Activated naive CD4-positive, alpha-beta T cell treated with anti-CD3 and anti-CD28 coated beads, Interleukin-2, amount 50 U/mL, for 72 hours (primary cell): ENCODE data around the gene PLXNC1. TPM values are rescaled to one million over a fixed set of nuclear protein-coding genes. Genes with fewer than 3 reads are reported as not detected.

Source experiments
- ATAC-seq, 2 donors: fragments of 150-1000 bp; cut with Tn5 transposase; 2 replicates each; pipeline ENCODE4 v1.10.0; 2021; ENCODE audit warnings: mild to moderate bottlenecking in 2 of 2, moderate library complexity in 2 of 2
- DNase-seq, 2 donors: peaks; one replicate each; pipeline ENCODE4 v3.0.0; 2021 to 2022; ENCODE audit warnings: low spot score in 2 of 2
- H3K27ac Mint-ChIP-seq, 2 donors: one replicate each; pipeline ENCODE4 v1.8.0; 2022; ENCODE audit warnings: mild to moderate bottlenecking in 2 of 2, mixed read lengths in 2 of 2
- H3K36me3 Mint-ChIP-seq, 2 donors: one replicate each; pipeline ENCODE4 v1.8.0; 2022; ENCODE audit warnings: mixed read lengths in 2 of 2
- H3K9me3 Mint-ChIP-seq, 2 donors: one replicate each; pipeline ENCODE4 v1.8.0; 2022; ENCODE audit warnings: mixed read lengths in 2 of 2
- total RNA-seq, 2 donors: library from RNA; stranded (reverse); gene quantifications; one replicate each; pipeline ENCODE4 v1.2.3, GENCODE V29; 2022

The PLXNC1 gene
- total RNA-seq, 2 donors from 2014 or later = 3.1 to 9.2 TPM

GRCh38 chr12:94223842-94224241, 75.5 kb downstream of the PLXNC1 start:
- Mint-ChIP-seq H3K9me3 (no peaks in the 10 kb centered on the region), H3K36me3 (peaks cover 17 to 25% of the 10 kb centered on the region in 2 donors), H3K27ac (no peak overlapping the region)
- no peak for DNase-seq
- no peak for ATAC-seq

DNA sequence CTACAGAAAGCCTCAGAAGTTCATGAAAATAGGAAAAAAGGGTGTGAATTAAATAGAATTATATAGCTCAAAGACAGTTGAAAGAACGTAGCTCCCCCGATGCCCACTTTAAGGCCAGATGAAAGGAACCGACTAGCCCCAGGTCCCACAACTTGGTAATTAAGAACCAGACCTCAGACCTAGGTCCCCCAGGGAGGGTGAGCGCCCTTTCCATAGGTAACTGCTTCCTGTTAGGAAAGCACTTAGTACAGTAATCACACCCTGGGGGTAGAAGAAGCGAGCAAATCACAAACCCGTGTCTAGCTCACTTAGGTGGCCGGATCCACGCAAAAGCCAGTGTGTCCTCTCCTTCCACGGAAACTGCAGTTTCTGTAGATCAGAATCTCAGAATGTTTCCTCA, 77.1 kb downstream of the PLXNC1 start:
- Mint-ChIP-seq H3K36me3 (peaks cover 21 to 27% of the 10 kb centered on the region in 2 donors), H3K9me3 (no peaks in the 10 kb centered on the region), H3K27ac (no peak overlapping the region)
- no peak for ATAC-seq
- DNase-seq = no peak

- peaks cover 16 to 23% of the 10 kb centered on the region in 2 donors for H3K36me3 Mint-ChIP-seq
- no peak overlapping the region for H3K27ac Mint-ChIP-seq
- DNase-seq = no peak
- no peak for ATAC-seq
- H3K9me3 Mint-ChIP-seq = no peaks in the 10 kb centered on the region
Observed at GRCh38 chr12:94225947-94226630, 77.7 kb downstream of the PLXNC1 start.

DNA sequence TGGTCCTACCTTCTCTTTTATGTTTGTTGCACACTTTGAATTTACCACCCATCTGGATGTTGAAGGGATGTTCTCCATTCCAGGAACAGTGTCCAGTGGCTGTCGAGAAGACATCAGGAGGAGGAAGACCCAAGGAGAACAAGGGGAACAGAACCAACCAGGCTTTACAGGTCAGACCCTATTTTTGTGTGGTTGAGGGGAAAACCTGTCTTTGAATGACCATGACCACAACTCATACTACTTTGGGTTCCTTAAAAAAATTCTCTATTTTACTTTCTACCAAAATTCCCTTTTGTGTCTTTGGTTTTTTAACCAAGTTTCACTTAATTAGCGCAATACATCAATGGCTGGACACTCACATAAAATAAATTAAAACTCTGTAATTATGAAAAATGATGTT, 78.7 kb downstream of the PLXNC1 start:
- ATAC-seq = no peak
- Mint-ChIP-seq H3K9me3 (no peaks in the 10 kb centered on the region), H3K36me3 (peaks cover 14 to 22% of the 10 kb centered on the region in 2 donors), H3K27ac (no peak overlapping the region)
- DNase-seq = no peak

GRCh38 chr12:94228488-94228907, 80.1 kb downstream of the PLXNC1 start:
- Mint-ChIP-seq H3K9me3 (no peaks in the 10 kb centered on the region), H3K36me3 (peaks cover 14 to 22% of the 10 kb centered on the region in 2 donors), H3K27ac (no peak overlapping the region)
- DNase-seq (no peak), ATAC-seq (no peak)

GRCh38 chr12:94229902-94230301, 81.5 kb downstream of the PLXNC1 start:
- peaks cover 14 to 22% of the 10 kb centered on the region in 2 donors for H3K36me3 Mint-ChIP-seq
- DNase-seq (no peak), ATAC-seq (no peak)
- H3K27ac Mint-ChIP-seq = no peak overlapping the region
- H3K9me3 Mint-ChIP-seq = no peaks in the 10 kb centered on the region

- Mint-ChIP-seq H3K9me3 (no peaks in the 10 kb centered on the region), H3K36me3 (peaks cover 14 to 22% of the 10 kb centered on the region in 2 donors), H3K27ac (peak overlapping the region in 1 of 2 donors; percentile 84)
- peak; percentile 29 to 77 for ATAC-seq
- no peak for DNase-seq
Observed at GRCh38 chr12:94230357-94230905, 82.1 kb downstream of the PLXNC1 start.

GRCh38 chr12:94231709-94232108, 83.3 kb downstream of the PLXNC1 start:
- DNase-seq (no peak), ATAC-seq (no peak)
- Mint-ChIP-seq H3K27ac (no peak overlapping the region), H3K36me3 (peaks cover 14 to 22% of the 10 kb centered on the region in 2 donors), H3K9me3 (no peaks in the 10 kb centered on the region)

DNA sequence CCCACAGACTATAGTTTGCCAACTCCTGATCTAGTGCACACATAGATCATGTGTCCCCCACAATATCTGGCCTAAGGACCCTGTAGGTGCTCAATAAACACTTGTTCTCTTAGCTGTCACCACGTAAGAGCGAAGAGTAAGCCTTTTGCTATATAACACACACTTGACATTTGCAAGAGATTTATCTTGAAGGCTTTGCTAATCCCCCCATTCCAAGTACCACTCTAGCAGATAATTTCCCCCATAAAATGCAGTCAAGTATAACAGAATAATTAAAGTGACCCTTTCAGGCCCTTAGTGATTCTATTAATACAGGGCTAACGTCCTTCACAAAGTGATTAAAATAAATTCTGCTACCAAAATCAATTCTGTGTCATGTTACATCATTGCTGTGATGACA, 87.5 kb downstream of the PLXNC1 start:
- Mint-ChIP-seq H3K36me3 (peaks cover 0 to 5% of the 10 kb centered on the region in 2 donors), H3K9me3 (no peaks in the 10 kb centered on the region), H3K27ac (no peak overlapping the region)
- ATAC-seq = no peak
- no peak for DNase-seq

- DNase-seq (no peak), ATAC-seq (no peak)
- H3K36me3 Mint-ChIP-seq = peaks cover 0 to 5% of the 10 kb centered on the region in 2 donors
- no peaks in the 10 kb centered on the region for H3K9me3 Mint-ChIP-seq
- no peak overlapping the region for H3K27ac Mint-ChIP-seq
Observed at GRCh38 chr12:94239332-94239993, 91.1 kb downstream of the PLXNC1 start.

DNA sequence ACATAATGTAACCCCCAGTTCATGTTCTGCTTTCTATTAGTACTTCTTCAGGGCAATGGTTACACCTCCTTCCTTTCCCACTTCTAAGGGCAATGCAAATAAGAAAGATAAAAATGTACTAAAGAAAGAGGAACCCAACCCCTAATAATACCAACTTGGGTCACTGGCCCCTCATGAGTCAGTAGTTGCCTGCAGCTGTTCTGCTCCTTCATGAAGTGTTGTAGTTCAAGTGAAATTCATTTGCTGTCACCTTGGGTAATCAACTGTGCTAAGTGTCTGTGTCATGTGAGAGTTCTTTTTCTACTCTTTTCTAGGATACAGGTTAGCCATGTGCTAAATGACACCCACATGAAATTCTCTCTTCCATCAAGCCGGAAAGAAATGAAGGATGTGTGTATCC, 91.8 kb downstream of the PLXNC1 start:
- peaks cover 0 to 5% of the 10 kb centered on the region in 2 donors for H3K36me3 Mint-ChIP-seq
- no peak for DNase-seq
- no peak overlapping the region for H3K27ac Mint-ChIP-seq
- no peak for ATAC-seq
- no peaks in the 10 kb centered on the region for H3K9me3 Mint-ChIP-seq

GRCh38 chr12:94242901-94243300, 94.5 kb downstream of the PLXNC1 start:
- ATAC-seq (no peak), DNase-seq (no peak)
- Mint-ChIP-seq H3K9me3 (no peaks in the 10 kb centered on the region), H3K27ac (no peak overlapping the region), H3K36me3 (peaks cover 0 to 5% of the 10 kb centered on the region in 2 donors)

DNA sequence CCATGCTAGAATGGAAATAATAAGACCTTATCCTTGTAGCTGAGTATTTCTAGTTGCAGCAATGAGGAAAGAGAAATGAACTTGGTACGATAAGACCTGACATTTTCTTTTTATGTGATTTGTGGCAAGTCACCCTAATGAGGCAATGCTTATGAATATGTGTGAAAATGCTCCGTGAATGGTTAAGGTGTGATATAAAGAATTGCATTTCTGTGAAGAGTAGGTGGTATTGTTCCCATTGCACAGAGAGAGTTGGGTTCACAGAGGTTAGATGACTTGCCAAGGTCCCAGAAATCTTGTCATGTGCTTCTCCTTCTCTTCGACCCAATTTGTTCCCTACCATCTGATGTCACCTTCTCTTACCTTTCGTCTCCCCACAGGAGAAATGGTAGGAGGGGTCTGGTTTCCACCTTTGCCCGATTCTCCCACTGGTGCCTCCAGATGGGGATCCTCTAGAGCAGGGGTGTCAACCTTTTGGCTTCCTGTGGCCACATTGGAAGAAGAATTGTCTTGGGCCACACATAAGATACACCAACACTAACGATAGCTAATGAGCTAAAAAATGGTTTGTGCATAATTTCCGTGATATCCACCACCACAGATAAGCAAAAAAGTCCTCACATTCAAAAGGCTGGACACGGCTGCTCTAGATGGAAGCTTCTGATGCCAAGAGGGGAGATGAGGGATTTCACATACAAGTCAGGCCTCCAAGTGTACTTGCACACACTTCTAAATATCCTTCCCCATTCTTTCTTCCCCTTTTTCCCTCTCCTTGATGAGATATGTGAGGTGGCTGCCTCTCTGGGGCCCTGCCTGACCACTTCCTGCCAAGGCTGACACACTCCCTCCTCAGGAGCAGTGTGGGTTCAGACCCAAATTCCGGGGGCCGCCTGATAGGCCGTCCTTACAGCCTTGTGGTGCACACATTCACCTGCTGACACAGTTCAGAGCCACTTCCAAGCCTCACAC, 96.1 kb downstream of the PLXNC1 start:
- H3K36me3 Mint-ChIP-seq = no peaks in the 10 kb centered on the region
- peak; percentile 87 to 99 for ATAC-seq

GRCh38 chr12:94245631-94246383, 97.4 kb downstream of the PLXNC1 start:
- ATAC-seq (no peak), DNase-seq (no peak)
- H3K9me3 Mint-ChIP-seq = no peaks in the 10 kb centered on the region
- H3K36me3 Mint-ChIP-seq = no peaks in the 10 kb centered on the region
- no peak overlapping the region for H3K27ac Mint-ChIP-seq

More for the DNA sequence above, 96.1 kb downstream of the PLXNC1 start:
- Mint-ChIP-seq H3K9me3 (no peaks in the 10 kb centered on the region), H3K27ac (peak overlapping the region in 1 of 2 donors; percentile 33)
- peak; percentile 29 to 67 for DNase-seq

DNA sequence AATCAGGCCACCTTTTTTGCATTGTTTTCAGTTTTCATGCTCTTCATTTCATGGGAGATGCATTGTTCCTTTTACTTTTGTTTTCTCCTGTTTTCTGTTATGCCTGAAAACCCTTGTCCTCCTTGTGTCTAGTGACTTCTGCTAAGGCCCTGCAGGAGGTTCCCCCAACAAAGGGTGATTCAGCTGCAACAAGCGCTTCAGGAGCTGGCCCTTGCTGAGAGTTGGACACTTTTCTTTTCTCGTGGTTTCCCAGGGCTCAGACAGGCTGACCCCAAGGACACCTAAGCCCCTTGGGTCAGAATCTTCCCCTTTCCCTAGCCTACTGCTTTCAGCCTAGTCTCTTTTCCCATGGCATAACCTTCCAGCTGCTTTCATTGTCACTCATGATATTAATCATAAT, 98.9 kb downstream of the PLXNC1 start:
- Mint-ChIP-seq H3K36me3 (no peaks in the 10 kb centered on the region), H3K27ac (no peak overlapping the region), H3K9me3 (no peaks in the 10 kb centered on the region)
- ATAC-seq (no peak), DNase-seq (no peak)

DNA sequence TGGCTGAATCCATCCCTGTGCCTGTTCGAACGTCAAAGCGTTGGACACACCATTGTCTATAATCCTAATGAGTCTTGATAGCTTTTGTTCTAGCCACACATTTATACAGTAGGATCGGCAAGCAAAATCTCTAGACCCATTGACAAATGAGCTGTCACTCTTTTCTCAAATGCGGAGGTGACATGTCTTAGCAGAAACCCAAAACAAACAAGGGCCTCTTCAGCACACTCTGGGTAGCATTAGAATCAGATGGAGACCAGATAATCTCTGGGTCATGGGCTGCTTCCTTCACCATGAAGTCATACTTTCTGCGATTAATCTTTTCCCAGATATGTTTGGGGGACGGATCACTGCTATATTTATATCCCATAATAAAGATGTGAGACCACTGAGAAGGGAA, 100.2 kb downstream of the PLXNC1 start:
- DNase-seq (no peak), ATAC-seq (no peak)
- no peaks in the 10 kb centered on the region for H3K36me3 Mint-ChIP-seq
- H3K9me3 Mint-ChIP-seq = no peaks in the 10 kb centered on the region
- H3K27ac Mint-ChIP-seq = no peak overlapping the region
